Activated naive CD8-positive, alpha-beta T cell treated with anti-CD3 and anti-CD28 coated beads, Interleukin-2, amount 50 U/mL, for 24 hours (primary cell): ENCODE results near the gene XPC.

Source experiments
- ATAC-seq: fragments of 150-1000 bp; cut with Tn5 transposase; one replicate; pipeline ENCODE4 v1.10.0; 2021
- DNase-seq: peaks from one replicate; pipeline ENCODE4 v3.0.0; 2021
- H3K27ac Mint-ChIP-seq: one replicate; pipeline ENCODE4 v1.8.0; 2021; ENCODE audit warnings: mild to moderate bottlenecking, mixed read lengths
- H3K27me3 Mint-ChIP-seq: one replicate; pipeline ENCODE4 v1.8.0; 2021; ENCODE audit warnings: mixed read lengths
- H3K36me3 Mint-ChIP-seq: one replicate; pipeline ENCODE4 v1.8.0; 2021; ENCODE audit warnings: low read depth, mixed read lengths
- H3K4me1 Mint-ChIP-seq: one replicate; pipeline ENCODE4 v1.8.0; 2021; ENCODE audit warnings: mixed read lengths
- H3K4me3 Mint-ChIP-seq: one replicate; pipeline ENCODE4 v1.8.0; 2021; ENCODE audit warnings: mild to moderate bottlenecking, moderate library complexity, mixed read lengths
- H3K9me3 Mint-ChIP-seq: one replicate; pipeline ENCODE4 v1.8.0; 2021; ENCODE audit warnings: mixed read lengths

The XPC gene

DNA sequence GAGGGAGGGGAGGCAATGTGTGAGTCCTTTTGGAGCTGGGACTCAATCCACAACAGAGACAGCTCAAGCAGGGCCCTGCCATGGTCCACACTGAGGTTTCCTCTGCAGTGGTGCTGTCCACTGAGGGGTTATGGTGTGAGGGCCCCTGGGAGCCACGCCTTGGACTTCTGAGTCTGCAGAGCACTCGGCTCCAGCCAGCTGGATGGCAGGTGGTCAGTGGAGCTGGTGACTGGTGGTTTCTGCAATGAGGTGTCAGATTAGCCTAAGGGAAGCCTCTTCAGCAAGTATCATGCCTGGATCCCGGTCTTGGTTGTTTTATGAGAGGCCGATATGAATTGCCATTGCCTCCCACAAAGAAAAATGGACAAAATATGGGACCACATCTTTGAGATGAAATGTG lies 21.9 kb upstream of the XPC start:
- ATAC-seq: no peak
- Mint-ChIP-seq H3K27ac (no peak overlapping the region), H3K4me3 (no peak overlapping the region)

DNA sequence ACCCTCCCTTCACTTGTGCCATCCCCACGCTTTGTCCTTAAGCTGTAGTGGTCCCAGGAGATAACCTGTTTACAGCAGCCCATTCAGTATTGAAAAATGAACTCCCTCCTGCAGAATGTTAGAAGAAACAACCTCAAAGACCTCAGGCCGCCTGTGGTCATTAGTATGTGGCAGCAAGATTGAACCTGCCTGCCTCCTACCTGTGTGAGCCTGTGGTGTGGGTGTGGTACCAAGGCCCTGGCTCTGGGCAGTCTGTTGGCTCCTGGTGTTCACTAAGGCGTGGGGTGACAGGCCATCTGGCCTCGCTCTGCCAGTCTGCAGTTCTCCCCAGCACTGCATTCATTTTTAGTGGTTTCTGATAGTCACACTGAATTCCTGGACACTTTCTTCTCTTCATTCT lies 21.2 kb upstream of the XPC start:
- Mint-ChIP-seq H3K27ac (no peak overlapping the region), H3K36me3 (peaks cover 42% of the 10 kb centered on the region), H3K4me1 (no peaks in the 10 kb centered on the region), H3K9me3 (no peaks in the 10 kb centered on the region), H3K4me3 (no peak overlapping the region), H3K27me3 (no peaks in the 10 kb centered on the region)
- DNase-seq (no peak), ATAC-seq (no peak)

More for the DNA sequence above, 21.9 kb upstream of the XPC start:
- peaks cover 38% of the 10 kb centered on the region for H3K36me3 Mint-ChIP-seq
- no peak for DNase-seq
- H3K9me3 Mint-ChIP-seq: no peaks in the 10 kb centered on the region
- no peaks in the 10 kb centered on the region for H3K27me3 Mint-ChIP-seq
- H3K4me1 Mint-ChIP-seq: no peaks in the 10 kb centered on the region

DNA sequence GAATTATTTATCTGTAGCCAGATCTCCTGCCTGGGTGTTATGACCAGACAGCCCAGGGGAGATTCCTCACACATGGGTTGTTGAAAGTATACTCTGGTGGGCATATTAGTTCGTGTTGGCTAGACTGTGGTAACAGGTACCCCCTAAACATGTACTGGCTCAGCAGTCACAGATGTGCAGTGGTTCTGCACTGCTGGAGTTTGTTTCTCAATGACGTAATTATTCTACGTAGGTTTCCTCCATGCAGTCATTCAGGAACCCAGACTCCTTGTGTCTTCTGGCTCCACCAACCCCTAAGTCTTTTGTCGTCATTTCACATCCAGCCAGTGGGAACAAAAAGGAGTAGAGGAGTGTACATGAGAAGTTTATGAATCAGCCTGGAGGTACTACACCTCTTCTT lies 16.5 kb upstream of the XPC start:
- Mint-ChIP-seq H3K27ac (no peak overlapping the region), H3K36me3 (peaks cover 58% of the 10 kb centered on the region), H3K4me1 (peaks cover 35% of the 10 kb centered on the region), H3K27me3 (no peaks in the 10 kb centered on the region), H3K4me3 (no peak overlapping the region), H3K9me3 (no peaks in the 10 kb centered on the region)
- ATAC-seq (no peak), DNase-seq (no peak)

DNA sequence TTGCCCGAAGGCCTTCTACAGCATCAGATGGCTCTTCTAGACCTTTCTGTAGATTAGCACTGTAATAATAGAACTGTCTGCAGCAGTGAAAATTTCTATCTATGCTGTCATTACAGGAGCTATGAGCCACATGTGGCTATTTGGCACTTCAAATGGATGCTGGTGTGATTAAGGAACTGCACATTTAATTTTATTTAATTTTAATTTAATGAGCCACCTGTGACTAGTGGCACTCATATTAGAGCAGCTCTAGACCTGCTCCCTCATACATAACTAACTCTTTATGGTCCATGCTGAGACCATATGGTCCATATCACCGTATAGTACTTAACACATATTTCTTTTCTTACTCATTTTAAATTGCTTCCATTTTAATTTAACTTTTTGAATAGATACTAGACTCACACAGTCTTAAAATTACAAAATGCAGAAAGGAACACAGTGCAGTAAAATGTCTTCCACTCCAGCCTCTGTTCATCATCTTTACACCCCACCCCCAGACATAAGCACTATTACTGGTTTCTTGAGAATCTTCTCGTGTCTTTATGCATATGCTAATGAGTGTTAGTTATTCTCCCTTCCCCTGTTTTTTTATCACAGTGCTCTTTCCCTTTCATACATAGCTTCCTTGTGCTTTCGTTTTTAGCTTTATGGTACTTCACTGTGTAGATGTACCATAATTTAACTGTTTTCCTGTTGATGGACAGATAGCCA lies 9.8 kb upstream of the XPC start:
- no peak overlapping the region for H3K4me3 Mint-ChIP-seq
- peaks cover 59% of the 10 kb centered on the region for H3K4me1 Mint-ChIP-seq
- DNase-seq (no peak), ATAC-seq (no peak)
- H3K27me3 Mint-ChIP-seq: no peaks in the 10 kb centered on the region
- H3K27ac Mint-ChIP-seq: no peak overlapping the region
- H3K9me3 Mint-ChIP-seq: no peaks in the 10 kb centered on the region
- peaks cover 54% of the 10 kb centered on the region for H3K36me3 Mint-ChIP-seq

GRCh38 chr3:14186854-14187458 lies 8.6 kb upstream of the XPC start:
- Mint-ChIP-seq H3K9me3 (no peaks in the 10 kb centered on the region), H3K27me3 (no peaks in the 10 kb centered on the region), H3K27ac (no peak overlapping the region), H3K4me1 (peaks cover 58% of the 10 kb centered on the region), H3K36me3 (peaks cover 65% of the 10 kb centered on the region), H3K4me3 (no peak overlapping the region)
- ATAC-seq (no peak), DNase-seq (no peak)

DNA sequence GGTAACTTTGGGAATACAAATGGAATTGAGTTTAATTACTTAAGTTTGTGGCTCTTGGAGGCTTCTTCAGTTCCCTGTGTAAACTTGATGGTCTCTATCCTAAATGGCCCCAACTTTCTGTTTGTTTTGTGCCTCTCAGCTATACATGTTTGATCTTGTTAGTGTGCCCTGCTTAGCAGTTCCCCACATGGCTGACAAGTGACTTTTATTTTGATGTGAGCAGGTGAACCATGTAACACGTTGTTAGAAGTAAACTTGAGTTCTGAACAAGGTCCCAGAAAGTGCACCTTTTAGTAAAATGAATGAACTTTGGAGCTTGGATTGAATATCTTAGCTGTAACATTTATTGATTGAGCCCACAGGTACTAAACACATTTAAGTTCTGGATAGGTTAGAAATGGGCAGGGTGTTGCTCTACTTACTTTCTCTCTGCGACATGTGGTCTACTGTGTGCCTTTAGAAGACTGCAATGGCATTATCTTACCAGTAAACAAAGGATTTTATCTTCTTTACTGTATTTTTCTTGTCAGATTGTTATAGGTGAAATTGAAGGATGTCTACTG lies 4.7 kb upstream of the XPC start:
- Mint-ChIP-seq H3K9me3 (no peaks in the 10 kb centered on the region), H3K4me3 (no peak overlapping the region), H3K27ac (no peak overlapping the region), H3K4me1 (peaks cover 46% of the 10 kb centered on the region), H3K36me3 (peaks cover 40% of the 10 kb centered on the region), H3K27me3 (no peaks in the 10 kb centered on the region)
- DNase-seq (no peak), ATAC-seq (no peak)

DNA sequence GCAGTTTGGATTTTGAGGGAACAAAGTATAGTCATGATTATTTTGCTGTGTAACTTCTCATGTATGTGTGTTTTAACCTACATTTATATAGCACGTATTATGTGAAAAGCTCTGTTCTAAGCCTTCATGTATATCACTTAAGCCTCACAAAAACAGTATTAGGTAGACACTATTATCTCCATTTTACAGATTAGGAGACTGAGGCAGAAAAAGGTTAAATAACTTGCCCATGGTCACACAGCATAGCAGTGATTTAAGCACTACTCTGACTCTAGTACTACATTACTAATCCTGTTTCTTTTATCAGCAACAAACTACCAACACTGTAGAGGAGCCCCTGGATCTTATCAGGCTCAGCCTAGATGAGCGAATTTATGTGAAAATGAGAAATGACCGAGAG lies 2.9 kb upstream of the XPC start:
- H3K36me3 Mint-ChIP-seq: peaks cover 30% of the 10 kb centered on the region
- H3K4me1 Mint-ChIP-seq: peaks cover 49% of the 10 kb centered on the region
- ATAC-seq (no peak), DNase-seq (no peak)
- H3K4me3 Mint-ChIP-seq: no peak overlapping the region
- no peak overlapping the region for H3K27ac Mint-ChIP-seq
- no peaks in the 10 kb centered on the region for H3K9me3 Mint-ChIP-seq
- H3K27me3 Mint-ChIP-seq: no peaks in the 10 kb centered on the region

- no peaks in the 10 kb centered on the region for H3K9me3 Mint-ChIP-seq
- peaks cover 23% of the 10 kb centered on the region for H3K36me3 Mint-ChIP-seq
- ATAC-seq (no peak), DNase-seq (no peak)
- H3K27ac Mint-ChIP-seq: peak overlapping the region; percentile 93
- no peaks in the 10 kb centered on the region for H3K27me3 Mint-ChIP-seq
- peak overlapping the region; percentile 93 for H3K4me3 Mint-ChIP-seq
- H3K4me1 Mint-ChIP-seq: peaks cover 62% of the 10 kb centered on the region
Observed at GRCh38 chr3:14179795-14180194, 1.4 kb upstream of the XPC start.

- DNase-seq: no peak
- Mint-ChIP-seq H3K9me3 (no peaks in the 10 kb centered on the region), H3K4me1 (peaks cover 68% of the 10 kb centered on the region), H3K27me3 (no peaks in the 10 kb centered on the region), H3K36me3 (peaks cover 22% of the 10 kb centered on the region), H3K27ac (peak overlapping the region; percentile 93), H3K4me3 (peak overlapping the region; percentile 93)
- ATAC-seq: no peak
Observed at GRCh38 chr3:14179114-14179465, 689 bp upstream of the XPC start.

- H3K4me3 Mint-ChIP-seq: peak overlapping the region; percentile 93
- H3K9me3 Mint-ChIP-seq: no peaks in the 10 kb centered on the region
- H3K4me1 Mint-ChIP-seq: peaks cover 69% of the 10 kb centered on the region
- peaks cover 16% of the 10 kb centered on the region for H3K36me3 Mint-ChIP-seq
- H3K27me3 Mint-ChIP-seq: no peaks in the 10 kb centered on the region
- ATAC-seq: peak; percentile 3
- peak overlapping the region; percentile 93 for H3K27ac Mint-ChIP-seq
- DNase-seq: no peak
Observed at GRCh38 chr3:14177580-14178246, 688 bp downstream of the XPC start.

DNA sequence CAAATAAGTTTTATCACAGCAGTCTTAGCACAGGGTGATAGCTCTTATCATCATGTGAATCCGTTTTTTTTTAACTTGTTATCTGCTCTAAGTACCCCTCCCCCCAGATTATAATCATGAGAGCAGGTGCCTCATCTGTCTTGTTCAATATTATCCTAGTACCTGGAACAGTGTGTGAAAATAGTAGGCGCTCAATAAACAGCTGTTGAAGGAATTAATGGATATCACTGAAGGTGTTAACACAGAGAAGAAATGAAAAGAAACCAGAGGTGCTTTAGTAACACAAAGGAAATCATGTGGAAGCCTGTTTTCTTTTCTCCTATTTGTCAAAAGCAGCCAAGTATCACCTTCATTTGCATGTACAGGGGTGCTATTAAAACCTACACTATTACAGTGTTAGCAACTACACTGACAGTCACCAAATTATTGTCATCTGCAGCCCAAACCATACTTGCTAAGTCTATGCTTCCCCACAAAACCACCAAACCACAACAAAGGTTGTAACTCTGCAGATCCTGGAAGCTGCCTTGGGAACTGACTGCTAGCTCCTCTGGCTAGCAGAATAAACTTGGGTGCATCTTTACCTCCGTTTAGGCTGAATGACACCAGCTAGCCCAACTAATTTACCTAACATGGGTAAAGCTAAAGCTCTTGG lies 2.9 kb downstream of the XPC start:
- peaks cover 23% of the 10 kb centered on the region for H3K36me3 Mint-ChIP-seq
- H3K9me3 Mint-ChIP-seq: no peaks in the 10 kb centered on the region
- peak overlapping the region; percentile 19 for H3K4me3 Mint-ChIP-seq
- H3K4me1 Mint-ChIP-seq: peaks cover 64% of the 10 kb centered on the region
- no peak overlapping the region for H3K27ac Mint-ChIP-seq
- DNase-seq: peak; percentile 22
- peak; percentile 62 for ATAC-seq
- no peaks in the 10 kb centered on the region for H3K27me3 Mint-ChIP-seq

DNA sequence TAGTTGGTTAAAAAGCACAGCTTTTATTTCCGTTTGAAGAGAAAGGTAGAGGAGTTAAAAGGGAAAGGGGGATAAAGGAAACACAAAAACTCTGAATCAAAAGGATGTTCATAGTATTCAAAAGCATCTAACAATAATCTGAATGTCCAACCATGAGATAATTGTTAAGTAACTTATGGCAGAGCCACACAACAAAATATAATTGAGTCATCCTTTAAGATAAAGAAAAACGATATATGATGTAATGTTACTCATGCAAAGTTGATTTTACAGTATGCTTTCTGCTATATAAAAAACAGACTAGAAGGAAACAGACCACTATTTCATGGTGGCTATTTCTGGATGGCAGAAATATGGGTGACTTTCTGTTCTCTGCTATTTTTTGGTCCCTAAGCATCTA lies 3.9 kb downstream of the XPC start:
- Mint-ChIP-seq H3K4me3 (no peak overlapping the region), H3K4me1 (peaks cover 65% of the 10 kb centered on the region), H3K36me3 (peaks cover 32% of the 10 kb centered on the region), H3K9me3 (no peaks in the 10 kb centered on the region), H3K27me3 (no peaks in the 10 kb centered on the region), H3K27ac (no peak overlapping the region)
- ATAC-seq: no peak
- no peak for DNase-seq

DNA sequence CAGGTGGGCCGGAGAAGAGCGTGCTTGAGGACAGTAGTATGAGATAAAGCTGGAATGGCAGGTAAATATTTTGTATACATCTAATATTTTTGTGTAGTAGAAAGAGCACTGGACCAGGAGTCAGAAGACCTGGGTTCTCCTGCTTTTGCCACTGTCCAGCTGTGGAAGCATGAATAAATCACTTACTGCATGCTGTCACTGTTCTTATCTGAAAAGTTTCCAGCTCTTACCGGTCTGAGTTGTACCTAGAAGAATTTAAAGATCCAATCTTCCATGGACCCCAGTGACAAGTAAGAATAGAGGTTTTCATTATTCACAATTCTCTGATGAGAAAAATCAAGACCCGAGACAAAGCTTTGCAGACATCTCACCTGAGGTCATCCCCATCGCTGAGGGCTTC lies 5.9 kb downstream of the XPC start:
- Mint-ChIP-seq H3K9me3 (no peaks in the 10 kb centered on the region), H3K4me3 (no peak overlapping the region), H3K27me3 (no peaks in the 10 kb centered on the region), H3K27ac (no peak overlapping the region), H3K4me1 (peaks cover 51% of the 10 kb centered on the region), H3K36me3 (peaks cover 45% of the 10 kb centered on the region)
- no peak for DNase-seq
- no peak for ATAC-seq

GRCh38 chr3:14170531-14171159 lies 7.8 kb downstream of the XPC start:
- Mint-ChIP-seq H3K36me3 (peaks cover 55% of the 10 kb centered on the region), H3K4me1 (peaks cover 34% of the 10 kb centered on the region), H3K9me3 (no peaks in the 10 kb centered on the region), H3K27ac (peak overlapping the region; percentile 46), H3K4me3 (no peak overlapping the region), H3K27me3 (no peaks in the 10 kb centered on the region)
- ATAC-seq: no peak
- DNase-seq: no peak
